OCI-LY3 (cell line): ENCODE results near the gene NOL3.
"Not testable (repeated sequence)": the region's sequence is repeated elsewhere in the genome, so short reads cannot be mapped to it uniquely, and the experiment has no call there.

ENCODE experiments used
- EZH2phosphoT487 ChIP-seq: fragments of 200-600 bp; shearing (Covaris generic); IDR thresholded peaks from 2 replicates; pipeline ENCODE4 v1.6.1; 2018; ENCODE audit warnings: antibody characterized with exemption, mixed run types, low read depth
- TF ChIP-seq, protein P1 (sequence below): fragments of 200-600, 300-600 bp; sonication (generic); IDR thresholded peaks from 2 replicates; pipeline ENCODE4 v1.5.1; 2014; ENCODE audit warnings: antibody characterized with exemption, low read length, low read depth

- TF ChIP-seq, protein P1, sequence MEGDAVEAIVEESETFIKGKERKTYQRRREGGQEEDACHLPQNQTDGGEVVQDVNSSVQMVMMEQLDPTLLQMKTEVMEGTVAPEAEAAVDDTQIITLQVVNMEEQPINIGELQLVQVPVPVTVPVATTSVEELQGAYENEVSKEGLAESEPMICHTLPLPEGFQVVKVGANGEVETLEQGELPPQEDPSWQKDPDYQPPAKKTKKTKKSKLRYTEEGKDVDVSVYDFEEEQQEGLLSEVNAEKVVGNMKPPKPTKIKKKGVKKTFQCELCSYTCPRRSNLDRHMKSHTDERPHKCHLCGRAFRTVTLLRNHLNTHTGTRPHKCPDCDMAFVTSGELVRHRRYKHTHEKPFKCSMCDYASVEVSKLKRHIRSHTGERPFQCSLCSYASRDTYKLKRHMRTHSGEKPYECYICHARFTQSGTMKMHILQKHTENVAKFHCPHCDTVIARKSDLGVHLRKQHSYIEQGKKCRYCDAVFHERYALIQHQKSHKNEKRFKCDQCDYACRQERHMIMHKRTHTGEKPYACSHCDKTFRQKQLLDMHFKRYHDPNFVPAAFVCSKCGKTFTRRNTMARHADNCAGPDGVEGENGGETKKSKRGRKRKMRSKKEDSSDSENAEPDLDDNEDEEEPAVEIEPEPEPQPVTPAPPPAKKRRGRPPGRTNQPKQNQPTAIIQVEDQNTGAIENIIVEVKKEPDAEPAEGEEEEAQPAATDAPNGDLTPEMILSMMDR, result not testable (repeated sequence)
- TF ChIP-seq EZH2phosphoT487, result not testable (repeated sequence)
Measured at GRCh38 chr16:67122799-67123198, 47.5 kb upstream of the NOL3 start.
